ENCODE data around the gene GLE1.

GLE1 gene

GRCh38 chr9:128552153-128552743 lies 47.7 kb downstream of the GLE1 start, which contains the start of gene SPTAN1 (continued):
- TF ChIP-seq ATF2 (tag by site-specific recombination; IDR thresholded peaks at IDR 0.05; ENCODE audit: low read depth) (0 out of 2 replicates have a peak, but pooled peaks have one; percentile 2), ZNF580 (tag by site-specific recombination; IDR thresholded peaks at IDR 0.05) (no peak), KLF10 (tag by site-specific recombination; IDR thresholded peaks at IDR 0.05) (no peak), ZBTB11 (tag by site-specific recombination; conservative IDR thresholded peaks at IDR 0.05; ENCODE audit: low read depth) (peak; percentile 32; the same call in 1 of the 2 replicates), ZNF558 (tag by site-specific recombination; IDR thresholded peaks at IDR 0.05) (no peak), ZNF76 (tag by site-specific recombination; IDR thresholded peaks at IDR 0.05; ENCODE audit: borderline replicate concordance, low read depth) (no peak), BCL11A (tag by site-specific recombination; IDR thresholded peaks at IDR 0.05; ENCODE audit: low read depth) (peak; percentile 41; the same call in 1 of the 2 replicates), ZNF585B (tag by site-specific recombination; IDR thresholded peaks at IDR 0.05) (no peak), YY2 (tag by site-specific recombination; IDR thresholded peaks at IDR 0.05) (no peak), PBX3 (CRISPR knock-in tag; IDR thresholded peaks at IDR 0.05) (peak; percentile 19), ZNF175 (tag by site-specific recombination; IDR thresholded peaks at IDR 0.05) (no peak), KLF9 (tag by site-specific recombination; IDR thresholded peaks at IDR 0.05; ENCODE audit: low read depth) (peak; percentile 81), ZNF112 (tag by site-specific recombination; IDR thresholded peaks at IDR 0.05) (no peak), TRIM28 (IDR thresholded peaks at IDR 0.05; ENCODE audit: borderline replicate concordance, low read length) (no peak), REPIN1 (tag by site-specific recombination; IDR thresholded peaks at IDR 0.05; ENCODE audit: low read depth) (no peak), ZNF366 (tag by site-specific recombination; conservative IDR thresholded peaks at IDR 0.05) (peak; percentile 90), ZNF529 (tag by site-specific recombination; IDR thresholded peaks at IDR 0.05; ENCODE audit: insufficient replicate concordance) (no peak), SP3 (tag by site-specific recombination; IDR thresholded peaks at IDR 0.05) (peak; percentile 76), ZNF335 (tag by site-specific recombination; conservative IDR thresholded peaks at IDR 0.05) (0 out of 2 replicates have a peak, but pooled peaks have one; percentile 18), ZBTB10 (tag by site-specific recombination; IDR thresholded peaks at IDR 0.05) (peak; percentile 92)
- TF ChIP-seq, protein P1, sequence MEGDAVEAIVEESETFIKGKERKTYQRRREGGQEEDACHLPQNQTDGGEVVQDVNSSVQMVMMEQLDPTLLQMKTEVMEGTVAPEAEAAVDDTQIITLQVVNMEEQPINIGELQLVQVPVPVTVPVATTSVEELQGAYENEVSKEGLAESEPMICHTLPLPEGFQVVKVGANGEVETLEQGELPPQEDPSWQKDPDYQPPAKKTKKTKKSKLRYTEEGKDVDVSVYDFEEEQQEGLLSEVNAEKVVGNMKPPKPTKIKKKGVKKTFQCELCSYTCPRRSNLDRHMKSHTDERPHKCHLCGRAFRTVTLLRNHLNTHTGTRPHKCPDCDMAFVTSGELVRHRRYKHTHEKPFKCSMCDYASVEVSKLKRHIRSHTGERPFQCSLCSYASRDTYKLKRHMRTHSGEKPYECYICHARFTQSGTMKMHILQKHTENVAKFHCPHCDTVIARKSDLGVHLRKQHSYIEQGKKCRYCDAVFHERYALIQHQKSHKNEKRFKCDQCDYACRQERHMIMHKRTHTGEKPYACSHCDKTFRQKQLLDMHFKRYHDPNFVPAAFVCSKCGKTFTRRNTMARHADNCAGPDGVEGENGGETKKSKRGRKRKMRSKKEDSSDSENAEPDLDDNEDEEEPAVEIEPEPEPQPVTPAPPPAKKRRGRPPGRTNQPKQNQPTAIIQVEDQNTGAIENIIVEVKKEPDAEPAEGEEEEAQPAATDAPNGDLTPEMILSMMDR (tag by site-specific recombination; IDR thresholded peaks at IDR 0.05) = peak; percentile 62

All from HEK293 (cell line).